GM23338 (cell line): ENCODE results near the gene AP3M1. TPM values are rescaled to one million over a fixed set of nuclear protein-coding genes. Genes with fewer than 3 reads are reported as not detected.

Experiments
- ATAC-seq: fragments of 200-7000 bp; cut with Tn5 transposase; 3 replicates; pipeline ENCODE4 v1.9.1; 2020
- DNase-seq: peaks from one replicate; pipeline ENCODE4 v3.0.0-alpha.2; 2015; ENCODE audit warnings: low spot score
- H2AFZ ChIP-seq: fragments of 200-600 bp; sonication (generic); 2 replicates; pipeline ENCODE4 v1.8.0; 2016; ENCODE audit warnings: antibody characterized with exemption, mild to moderate bottlenecking, moderate library complexity
- H3F3A ChIP-seq: fragments of 200-600 bp; sonication (generic); replicated peaks from 2 replicates; pipeline ENCODE4 v1.8.0; 2017; ENCODE audit warnings: antibody characterized with exemption, mixed run types, low read depth
- H3K27ac ChIP-seq: fragments of 200-600 bp; sonication (generic); 2 replicates; pipeline ENCODE4 v1.6.1; 2016; ENCODE audit warnings: low read depth
- H3K27me3 ChIP-seq: fragments of 200-600 bp; sonication (generic); 2 replicates; pipeline ENCODE4 v1.8.0; 2016; ENCODE audit warnings: mild to moderate bottlenecking, mixed run types, moderate library complexity; ENCODE audit not compliant: insufficient read depth
- H3K36me3 ChIP-seq: fragments of 200-600 bp; sonication (generic); 2 replicates; pipeline ENCODE4 v1.8.0; 2016; ENCODE audit warnings: mild to moderate bottlenecking; ENCODE audit not compliant: insufficient read depth
- H3K4me1 ChIP-seq: fragments of 200-600 bp; sonication (generic); 2 replicates; pipeline ENCODE4 v1.8.0; 2016; ENCODE audit warnings: mild to moderate bottlenecking, moderate library complexity; ENCODE audit not compliant: insufficient read depth
- H3K4me2 ChIP-seq: fragments of 200-600 bp; sonication (generic); 2 replicates; pipeline ENCODE4 v1.7.1; 2017; ENCODE audit warnings: mixed run types
- H3K4me3 ChIP-seq: fragments of 200-600 bp; sonication (generic); 2 replicates; pipeline ENCODE4 v1.6.1; 2016; ENCODE audit warnings: mixed run types
- H3K79me2 ChIP-seq: fragments of 200-600 bp; sonication (generic); replicated peaks from 2 replicates; pipeline ENCODE4 v1.8.0; 2017; ENCODE audit warnings: mild to moderate bottlenecking; ENCODE audit not compliant: insufficient read depth
- H3K9me2 ChIP-seq: fragments of 200-600 bp; sonication (generic); 2 replicates; pipeline ENCODE4 v1.8.0; 2017; ENCODE audit not compliant: insufficient read depth
- H4K20me1 ChIP-seq: fragments of 200-600 bp; sonication (generic); replicated peaks from 2 replicates; pipeline ENCODE4 v1.8.0; 2017; ENCODE audit warnings: mild to moderate bottlenecking; ENCODE audit not compliant: insufficient read depth
- H3K27ac Mint-ChIP-seq: 2 replicates; pipeline ENCODE4 v1.8.0; 2020; ENCODE audit warnings: inconsistent platforms, mild to moderate bottlenecking, moderate library complexity, mixed read lengths
- H3K27me3 Mint-ChIP-seq: 3 replicates; pipeline ENCODE4 v1.8.0; 2022; ENCODE audit warnings: low read depth, mild to moderate bottlenecking, moderate library complexity, mixed read lengths, inconsistent platforms; ENCODE audit not compliant: insufficient read depth, poor library complexity
- H3K36me3 Mint-ChIP-seq: 3 replicates; pipeline ENCODE4 v1.8.0; 2021; ENCODE audit warnings: low read depth, mild to moderate bottlenecking, inconsistent platforms, moderate library complexity, mixed read lengths
- H3K4me1 Mint-ChIP-seq: 3 replicates; pipeline ENCODE4 v1.8.0; 2020; ENCODE audit warnings: mild to moderate bottlenecking, inconsistent platforms, mixed read lengths
- H3K4me3 Mint-ChIP-seq: 3 replicates; pipeline ENCODE4 v1.8.0; 2021; ENCODE audit warnings: moderate library complexity, mild to moderate bottlenecking, inconsistent platforms, mixed read lengths
- H3K9me3 Mint-ChIP-seq: 3 replicates; pipeline ENCODE4 v1.8.0; 2020; ENCODE audit warnings: moderate library complexity, mild to moderate bottlenecking, inconsistent platforms, mixed read lengths
- CREB1 ChIP-seq: fragments of 250-450 bp; sonication (Bioruptor Pico); IDR thresholded peaks from 2 replicates; pipeline ENCODE4 v1.5.0; 2020; ENCODE audit warnings: low read depth, mild to moderate bottlenecking, moderate library complexity
- EZH2 ChIP-seq: fragments of 200-600 bp; sonication (generic); IDR thresholded peaks from one replicate; pipeline ENCODE4 v1.8.0; 2017; ENCODE audit warnings: antibody characterized with exemption, mild to moderate bottlenecking, low read depth; ENCODE audit not compliant: unreplicated experiment
- EZH2phosphoT487 ChIP-seq: fragments of 200-600 bp; sonication (generic); IDR thresholded peaks from one replicate; pipeline ENCODE4 v1.8.1; 2018; ENCODE audit warnings: antibody characterized with exemption; ENCODE audit not compliant: unreplicated experiment
- JUNB ChIP-seq: IDR thresholded peaks from one replicate; pipeline ENCODE4 v1.6.1; 2016; ENCODE audit warnings: antibody characterized with exemption; ENCODE audit not compliant: unreplicated experiment
- NANOG ChIP-seq: IDR thresholded peaks from 2 replicates; pipeline ENCODE4 v1.6.1; 2016; ENCODE audit warnings: antibody characterized with exemption, borderline replicate concordance
- ZNF114 ChIP-seq: fragments of 250-450 bp; sonication (Bioruptor Pico); IDR thresholded peaks from 2 replicates; pipeline ENCODE4 v1.5.0; 2020; ENCODE audit warnings: mild to moderate bottlenecking, moderate library complexity
- polyA plus RNA-seq: library from polyadenylated mRNA; unstranded; fragments of >200 nt; fragmentation: Nextera tagmentation; extraction: Ambion mirVana; gene quantifications from 2 replicates; pipeline ENCODE4 v1.2.1, GENCODE V29; 2016
- total RNA-seq: library from RNA; depleted of rRNA; stranded (reverse); fragments of >200 nt; shearing (Covaris generic); gene quantifications from 2 replicates; pipeline ENCODE4 v1.2.3, GENCODE V29; 2014
- TF ChIP-seq, protein P1 (sequence below), 2 experiments: fragments of 200-600 bp in 1 of 2; sonication (generic) in 1 of 2; conservative IDR thresholded peaks; 2 replicates each; pipeline versions ENCODE4 v1.5.1 to v1.6.1; 2016 to 2017; ENCODE audit warnings: antibody characterized with exemption in 2 of 2, low read depth in 2 of 2, mild to moderate bottlenecking in 2 of 2, moderate library complexity in 1 of 2
- TF ChIP-seq, protein P2 (sequence below): fragments of 250-450 bp; sonication (Bioruptor Pico); IDR thresholded peaks from 2 replicates; pipeline ENCODE4 v1.5.0; 2020; ENCODE audit warnings: mild to moderate bottlenecking, moderate library complexity

The AP3M1 gene
- total and polyA plus RNA-seq, 2 experiments from 2014 or later: 13.8 to 41.7 TPM

DNA sequence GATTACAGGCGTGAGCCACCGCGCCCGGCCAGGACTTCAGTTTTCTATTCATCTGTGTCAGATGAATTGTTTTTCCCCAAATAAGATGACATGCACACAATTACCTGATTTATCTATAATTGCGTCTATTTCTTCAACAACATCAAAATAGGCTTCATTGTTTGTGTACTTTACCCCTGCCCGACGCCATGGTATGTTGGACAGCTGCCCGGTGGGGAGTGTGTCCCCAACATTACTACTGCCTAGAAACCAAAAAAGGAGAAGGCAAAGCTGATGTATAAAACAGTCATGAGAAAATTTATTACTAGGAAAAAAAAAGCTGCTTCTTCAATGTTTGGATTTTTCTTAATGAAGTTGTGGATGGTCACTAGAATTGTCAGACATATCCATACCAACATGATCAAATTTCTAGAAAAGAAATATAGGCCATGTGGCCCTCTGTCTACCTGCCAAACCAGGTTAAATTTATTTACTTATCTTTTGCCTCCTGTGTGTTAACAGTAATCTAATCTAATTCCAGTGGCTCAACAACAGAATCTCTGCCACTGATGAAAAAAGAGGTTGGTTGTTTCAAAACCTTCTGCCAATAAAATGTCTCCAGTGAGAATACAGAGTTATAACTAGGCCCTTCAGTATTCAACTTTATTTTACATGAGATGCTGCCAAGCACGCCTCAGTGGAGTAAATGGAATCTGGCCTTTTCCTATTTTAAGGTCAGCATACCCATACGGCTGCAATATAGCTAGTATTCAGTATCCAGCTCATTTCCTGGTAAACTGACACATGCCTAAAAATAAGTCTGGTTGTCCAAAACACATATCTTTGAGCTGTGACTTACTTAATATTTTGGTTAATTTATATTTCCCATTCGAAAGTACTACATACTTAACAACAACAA, 16.5 kb downstream of the AP3M1 start:
- ATAC-seq (no peak), DNase-seq (no peak)
- no peaks in the 10 kb centered on the region for H3K79me2 ChIP-seq
- no peaks in the 10 kb centered on the region for H3K4me1 ChIP-seq
- Mint-ChIP-seq H3K4me1 (no peaks in the 10 kb centered on the region), H3K27ac (no peak overlapping the region), H3K9me3 (no peaks in the 10 kb centered on the region), H3K36me3 (peaks cover 48% of the 10 kb centered on the region; the same call in 2 of the 3 replicates), H3K27me3 (no peaks in the 10 kb centered on the region), H3K4me3 (no peak overlapping the region)
- no peaks in the 10 kb centered on the region for H4K20me1 ChIP-seq
- H3K9me2 ChIP-seq: no peaks in the 10 kb centered on the region
- peaks cover 55% of the 10 kb centered on the region; the same call in 1 of the 2 replicates for H3K36me3 ChIP-seq
- H2AFZ ChIP-seq: no peak overlapping the region
- H3K4me2 ChIP-seq: no peak overlapping the region
- no peaks in the 10 kb centered on the region for H3F3A ChIP-seq
- TF ChIP-seq CREB1: no peak
- TF ChIP-seq, protein P1, sequence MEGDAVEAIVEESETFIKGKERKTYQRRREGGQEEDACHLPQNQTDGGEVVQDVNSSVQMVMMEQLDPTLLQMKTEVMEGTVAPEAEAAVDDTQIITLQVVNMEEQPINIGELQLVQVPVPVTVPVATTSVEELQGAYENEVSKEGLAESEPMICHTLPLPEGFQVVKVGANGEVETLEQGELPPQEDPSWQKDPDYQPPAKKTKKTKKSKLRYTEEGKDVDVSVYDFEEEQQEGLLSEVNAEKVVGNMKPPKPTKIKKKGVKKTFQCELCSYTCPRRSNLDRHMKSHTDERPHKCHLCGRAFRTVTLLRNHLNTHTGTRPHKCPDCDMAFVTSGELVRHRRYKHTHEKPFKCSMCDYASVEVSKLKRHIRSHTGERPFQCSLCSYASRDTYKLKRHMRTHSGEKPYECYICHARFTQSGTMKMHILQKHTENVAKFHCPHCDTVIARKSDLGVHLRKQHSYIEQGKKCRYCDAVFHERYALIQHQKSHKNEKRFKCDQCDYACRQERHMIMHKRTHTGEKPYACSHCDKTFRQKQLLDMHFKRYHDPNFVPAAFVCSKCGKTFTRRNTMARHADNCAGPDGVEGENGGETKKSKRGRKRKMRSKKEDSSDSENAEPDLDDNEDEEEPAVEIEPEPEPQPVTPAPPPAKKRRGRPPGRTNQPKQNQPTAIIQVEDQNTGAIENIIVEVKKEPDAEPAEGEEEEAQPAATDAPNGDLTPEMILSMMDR (conservative IDR thresholded peaks at IDR 0.05; ENCODE audit: low read depth in 2 of 2): no peak
- no peak overlapping the region for H3K27ac ChIP-seq
- H3K4me3 ChIP-seq: no peak overlapping the region
- H3K27me3 ChIP-seq: no peaks in the 10 kb centered on the region

DNA sequence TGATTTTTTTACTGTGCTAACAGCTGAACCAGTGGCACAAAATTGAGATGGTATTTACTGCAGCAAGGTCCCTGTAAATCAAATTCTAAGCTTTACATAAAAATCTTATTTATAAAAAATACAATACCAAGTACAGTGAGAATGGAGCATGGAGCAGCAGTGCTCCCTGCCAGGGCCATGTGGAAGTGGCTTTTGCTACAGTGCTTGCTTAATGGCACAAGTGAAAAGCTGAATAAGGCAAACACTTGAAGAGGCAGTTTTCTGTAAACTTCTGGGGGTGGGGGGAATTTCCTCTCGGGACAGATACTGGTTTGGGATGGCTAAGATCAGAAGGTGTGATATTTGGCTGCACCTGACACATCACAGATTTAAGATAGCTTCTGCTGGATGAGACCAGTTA, 27.5 kb downstream of the AP3M1 start:
- Histone ChIP-seq H3K4me2 (no peak overlapping the region), H4K20me1 (peaks cover 13% of the 10 kb centered on the region), H3K79me2 (no peaks in the 10 kb centered on the region), H3K4me3 (no peak overlapping the region), H2AFZ (no peak overlapping the region), H3K27me3 (no peaks in the 10 kb centered on the region), H3F3A (peaks cover 27% of the 10 kb centered on the region), H3K27ac (no peak overlapping the region), H3K9me2 (no peaks in the 10 kb centered on the region), H3K4me1 (no peaks in the 10 kb centered on the region; the same call in 1 of the 2 replicates), H3K36me3 (peaks cover 60% of the 10 kb centered on the region)
- no peak overlapping the region for H3K4me3 Mint-ChIP-seq
- ATAC-seq (no peak), DNase-seq (no peak)
- no peak overlapping the region for H3K27ac Mint-ChIP-seq
- H3K9me3 Mint-ChIP-seq: no peaks in the 10 kb centered on the region
- H3K36me3 Mint-ChIP-seq: peaks cover 63% of the 10 kb centered on the region
- peaks cover 2% of the 10 kb centered on the region for H3K27me3 Mint-ChIP-seq
- no peaks in the 10 kb centered on the region for H3K4me1 Mint-ChIP-seq
- TF ChIP-seq ZNF114 (CRISPR knock-in tag) (no peak), EZH2 (no peak), EZH2phosphoT487 (no peak), NANOG (no peak), JUNB (no peak), CREB1 (no peak)
- TF ChIP-seq, protein P1 (conservative IDR thresholded peaks at IDR 0.05; ENCODE audit: low read depth in 2 of 2): no peak
- TF ChIP-seq, protein P2, sequence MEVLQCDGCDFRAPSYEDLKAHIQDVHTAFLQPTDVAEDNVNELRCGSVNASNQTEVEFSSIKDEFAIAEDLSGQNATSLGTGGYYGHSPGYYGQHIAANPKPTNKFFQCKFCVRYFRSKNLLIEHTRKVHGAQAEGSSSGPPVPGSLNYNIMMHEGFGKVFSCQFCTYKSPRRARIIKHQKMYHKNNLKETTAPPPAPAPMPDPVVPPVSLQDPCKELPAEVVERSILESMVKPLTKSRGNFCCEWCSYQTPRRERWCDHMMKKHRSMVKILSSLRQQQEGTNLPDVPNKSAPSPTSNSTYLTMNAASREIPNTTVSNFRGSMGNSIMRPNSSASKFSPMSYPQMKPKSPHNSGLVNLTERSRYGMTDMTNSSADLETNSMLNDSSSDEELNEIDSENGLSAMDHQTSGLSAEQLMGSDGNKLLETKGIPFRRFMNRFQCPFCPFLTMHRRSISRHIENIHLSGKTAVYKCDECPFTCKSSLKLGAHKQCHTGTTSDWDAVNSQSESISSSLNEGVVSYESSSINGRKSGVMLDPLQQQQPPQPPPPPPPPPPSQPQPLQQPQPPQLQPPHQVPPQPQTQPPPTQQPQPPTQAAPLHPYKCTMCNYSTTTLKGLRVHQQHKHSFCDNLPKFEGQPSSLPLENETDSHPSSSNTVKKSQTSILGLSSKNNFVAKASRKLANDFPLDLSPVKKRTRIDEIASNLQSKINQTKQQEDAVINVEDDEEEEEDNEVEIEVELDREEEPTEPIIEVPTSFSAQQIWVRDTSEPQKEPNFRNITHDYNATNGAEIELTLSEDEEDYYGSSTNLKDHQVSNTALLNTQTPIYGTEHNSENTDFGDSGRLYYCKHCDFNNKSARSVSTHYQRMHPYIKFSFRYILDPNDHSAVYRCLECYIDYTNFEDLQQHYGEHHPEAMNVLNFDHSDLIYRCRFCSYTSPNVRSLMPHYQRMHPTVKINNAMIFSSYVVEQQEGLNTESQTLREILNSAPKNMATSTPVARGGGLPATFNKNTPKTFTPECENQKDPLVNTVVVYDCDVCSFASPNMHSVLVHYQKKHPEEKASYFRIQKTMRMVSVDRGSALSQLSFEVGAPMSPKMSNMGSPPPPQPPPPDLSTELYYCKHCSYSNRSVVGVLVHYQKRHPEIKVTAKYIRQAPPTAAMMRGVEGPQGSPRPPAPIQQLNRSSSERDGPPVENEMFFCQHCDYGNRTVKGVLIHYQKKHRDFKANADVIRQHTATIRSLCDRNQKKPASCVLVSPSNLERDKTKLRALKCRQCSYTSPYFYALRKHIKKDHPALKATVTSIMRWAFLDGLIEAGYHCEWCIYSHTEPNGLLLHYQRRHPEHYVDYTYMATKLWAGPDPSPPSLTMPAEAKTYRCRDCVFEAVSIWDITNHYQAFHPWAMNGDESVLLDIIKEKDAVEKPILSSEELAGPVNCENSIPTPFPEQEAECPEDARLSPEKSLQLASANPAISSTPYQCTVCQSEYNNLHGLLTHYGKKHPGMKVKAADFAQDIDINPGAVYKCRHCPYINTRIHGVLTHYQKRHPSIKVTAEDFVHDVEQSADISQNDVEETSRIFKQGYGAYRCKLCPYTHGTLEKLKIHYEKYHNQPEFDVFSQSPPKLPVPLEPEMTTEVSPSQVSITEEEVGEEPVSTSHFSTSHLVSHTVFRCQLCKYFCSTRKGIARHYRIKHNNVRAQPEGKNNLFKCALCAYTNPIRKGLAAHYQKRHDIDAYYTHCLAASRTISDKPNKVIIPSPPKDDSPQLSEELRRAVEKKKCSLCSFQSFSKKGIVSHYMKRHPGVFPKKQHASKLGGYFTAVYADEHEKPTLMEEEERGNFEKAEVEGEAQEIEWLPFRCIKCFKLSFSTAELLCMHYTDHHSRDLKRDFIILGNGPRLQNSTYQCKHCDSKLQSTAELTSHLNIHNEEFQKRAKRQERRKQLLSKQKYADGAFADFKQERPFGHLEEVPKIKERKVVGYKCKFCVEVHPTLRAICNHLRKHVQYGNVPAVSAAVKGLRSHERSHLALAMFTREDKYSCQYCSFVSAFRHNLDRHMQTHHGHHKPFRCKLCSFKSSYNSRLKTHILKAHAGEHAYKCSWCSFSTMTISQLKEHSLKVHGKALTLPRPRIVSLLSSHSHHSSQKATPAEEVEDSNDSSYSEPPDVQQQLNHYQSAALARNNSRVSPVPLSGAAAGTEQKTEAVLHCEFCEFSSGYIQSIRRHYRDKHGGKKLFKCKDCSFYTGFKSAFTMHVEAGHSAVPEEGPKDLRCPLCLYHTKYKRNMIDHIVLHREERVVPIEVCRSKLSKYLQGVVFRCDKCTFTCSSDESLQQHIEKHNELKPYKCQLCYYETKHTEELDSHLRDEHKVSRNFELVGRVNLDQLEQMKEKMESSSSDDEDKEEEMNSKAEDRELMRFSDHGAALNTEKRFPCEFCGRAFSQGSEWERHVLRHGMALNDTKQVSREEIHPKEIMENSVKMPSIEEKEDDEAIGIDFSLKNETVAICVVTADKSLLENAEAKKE (CRISPR knock-in tag): no peak
